GM18505 (cell line): ENCODE measurements around the gene CAPN12.
"Not testable (repeated sequence)": the region's sequence is repeated elsewhere in the genome, so short reads cannot be mapped to it uniquely, and the experiment has no call there.

Source experiments
- ATAC-seq: cut with Tn5 transposase; IDR thresholded peaks from one replicate; pipeline ENCODE4 v1.9.1; 2021; ENCODE audit not compliant: unreplicated experiment
- POLR2A ChIP-seq: IDR thresholded peaks from 4 replicates; pipeline ENCODE4 v1.6.1; 2011; ENCODE audit warnings: borderline replicate concordance; ENCODE audit not compliant: insufficient read depth, insufficient read length; ENCODE audit errors: extremely low read depth

Gene CAPN12, protein sequence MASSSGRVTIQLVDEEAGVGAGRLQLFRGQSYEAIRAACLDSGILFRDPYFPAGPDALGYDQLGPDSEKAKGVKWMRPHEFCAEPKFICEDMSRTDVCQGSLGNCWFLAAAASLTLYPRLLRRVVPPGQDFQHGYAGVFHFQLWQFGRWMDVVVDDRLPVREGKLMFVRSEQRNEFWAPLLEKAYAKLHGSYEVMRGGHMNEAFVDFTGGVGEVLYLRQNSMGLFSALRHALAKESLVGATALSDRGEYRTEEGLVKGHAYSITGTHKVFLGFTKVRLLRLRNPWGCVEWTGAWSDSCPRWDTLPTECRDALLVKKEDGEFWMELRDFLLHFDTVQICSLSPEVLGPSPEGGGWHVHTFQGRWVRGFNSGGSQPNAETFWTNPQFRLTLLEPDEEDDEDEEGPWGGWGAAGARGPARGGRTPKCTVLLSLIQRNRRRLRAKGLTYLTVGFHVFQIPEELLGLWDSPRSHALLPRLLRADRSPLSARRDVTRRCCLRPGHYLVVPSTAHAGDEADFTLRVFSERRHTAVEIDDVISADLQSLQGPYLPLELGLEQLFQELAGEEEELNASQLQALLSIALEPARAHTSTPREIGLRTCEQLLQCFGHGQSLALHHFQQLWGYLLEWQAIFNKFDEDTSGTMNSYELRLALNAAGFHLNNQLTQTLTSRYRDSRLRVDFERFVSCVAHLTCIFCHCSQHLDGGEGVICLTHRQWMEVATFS

DNA sequence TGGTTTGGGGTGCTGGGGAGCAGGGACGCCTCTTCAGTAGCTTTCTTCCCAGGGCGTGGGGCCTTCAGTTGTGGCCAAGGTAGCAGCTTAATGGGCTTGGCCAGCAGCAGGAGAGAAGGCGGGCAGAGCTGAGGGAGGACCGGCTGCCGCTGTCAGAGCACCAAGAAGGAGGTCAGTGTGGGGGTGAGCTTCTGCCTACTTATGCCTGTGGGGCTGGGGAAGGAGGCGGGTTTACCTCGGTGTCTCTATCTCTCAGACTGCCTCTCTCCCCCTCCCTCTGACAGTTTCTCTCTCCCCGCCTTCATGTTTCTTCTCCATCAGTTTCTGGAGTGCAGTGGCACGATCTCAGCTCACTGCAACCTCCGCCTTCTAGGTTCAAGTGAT is at the start of gene CAPN12:
CAPN12 (minus strand) TSS at position 177 of the 384 bp plus-strand sequence. CDS start 309 bp downstream, outside the sequence.
- no peak for ATAC-seq
- TF ChIP-seq POLR2A, result no peak

GRCh38 chr19:38793671-38794070 is 49.4 kb upstream of the CAPN12 start:
- no peak for TF ChIP-seq POLR2A

DNA sequence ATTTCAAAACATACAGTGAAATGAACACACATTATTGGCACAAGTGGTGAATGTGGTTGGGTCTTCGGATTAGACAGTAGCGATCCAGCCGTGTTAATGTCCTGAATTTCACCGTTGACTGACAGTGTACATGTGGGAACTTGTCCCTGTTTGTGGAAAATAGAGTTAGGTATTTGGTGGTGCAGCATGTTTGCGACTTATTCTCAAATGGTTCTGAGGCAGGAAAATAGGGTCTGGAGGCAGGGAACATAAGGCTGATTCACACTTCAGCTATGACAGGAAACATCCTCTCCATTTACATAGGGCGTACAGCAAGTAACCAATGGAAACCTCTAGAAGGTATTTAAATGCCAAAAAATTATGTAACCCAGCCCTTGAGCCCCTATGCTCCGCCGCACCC is 48.9 kb upstream of the CAPN12 start:
- ATAC-seq, result no peak
- TF ChIP-seq POLR2A, result no peak

More at GRCh38 chr19:38793671-38794070, 49.4 kb upstream of the CAPN12 start:
- no peak for ATAC-seq

- TF ChIP-seq POLR2A, result peak; percentile 37
- ATAC-seq, result no peak
Measured at GRCh38 chr19:38792250-38793111, 48.2 kb upstream of the CAPN12 start.

- ATAC-seq, result not testable (repeated sequence)
Measured at GRCh38 chr19:38791451-38792064, 47.3 kb upstream of the CAPN12 start.

DNA sequence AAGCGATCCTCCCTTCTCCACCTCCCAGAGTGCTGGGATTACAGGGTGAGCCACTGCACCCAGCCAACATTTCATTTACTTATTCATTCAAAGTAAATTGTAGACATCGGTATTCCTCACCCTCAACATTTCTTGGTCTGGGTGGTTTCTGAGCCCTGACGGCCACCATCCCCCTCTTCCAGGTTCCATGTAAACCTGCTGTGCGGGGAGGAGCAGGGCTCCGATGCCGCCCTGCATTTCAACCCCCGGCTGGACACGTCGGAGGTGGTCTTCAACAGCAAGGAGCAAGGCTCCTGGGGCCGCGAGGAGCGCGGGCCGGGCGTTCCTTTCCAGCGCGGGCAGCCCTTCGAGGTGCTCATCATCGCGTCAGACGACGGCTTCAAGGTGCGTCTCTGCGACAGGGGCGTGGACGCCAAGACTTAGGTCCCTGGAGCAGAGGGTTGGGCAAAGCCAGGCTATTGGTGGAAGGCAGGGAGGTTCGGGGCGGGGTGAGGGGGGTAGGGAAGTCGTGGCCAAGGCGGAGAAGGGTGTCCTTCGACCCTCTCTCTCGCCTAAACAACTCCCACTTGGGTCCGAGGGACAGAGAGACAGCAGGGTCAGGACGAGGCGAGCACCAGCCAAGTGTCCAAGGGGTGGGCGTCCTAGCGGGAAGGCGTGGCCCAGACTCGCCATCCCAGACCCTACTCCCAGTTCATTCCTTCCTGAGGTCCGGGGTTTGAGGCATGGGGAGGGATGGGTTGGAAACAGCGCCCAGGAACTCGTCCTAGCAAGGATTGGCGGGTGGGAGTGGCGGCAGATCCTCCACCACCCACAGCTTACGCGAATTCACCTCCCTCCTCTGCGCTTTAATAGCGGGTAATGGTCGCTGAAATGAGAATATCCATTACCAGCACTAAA is 46.5 kb upstream of the CAPN12 start:
- ATAC-seq, result not testable (repeated sequence)

- no peak for ATAC-seq
- TF ChIP-seq POLR2A, result no peak
Measured at GRCh38 chr19:38788478-38789243, 44.4 kb upstream of the CAPN12 start, which contains the start of gene LGALS7B. Gene LGALS7B, plus strand, starts transcription at chr19:38789200. Its CDS starts 27 bp downstream, at chr19:38789227.

DNA sequence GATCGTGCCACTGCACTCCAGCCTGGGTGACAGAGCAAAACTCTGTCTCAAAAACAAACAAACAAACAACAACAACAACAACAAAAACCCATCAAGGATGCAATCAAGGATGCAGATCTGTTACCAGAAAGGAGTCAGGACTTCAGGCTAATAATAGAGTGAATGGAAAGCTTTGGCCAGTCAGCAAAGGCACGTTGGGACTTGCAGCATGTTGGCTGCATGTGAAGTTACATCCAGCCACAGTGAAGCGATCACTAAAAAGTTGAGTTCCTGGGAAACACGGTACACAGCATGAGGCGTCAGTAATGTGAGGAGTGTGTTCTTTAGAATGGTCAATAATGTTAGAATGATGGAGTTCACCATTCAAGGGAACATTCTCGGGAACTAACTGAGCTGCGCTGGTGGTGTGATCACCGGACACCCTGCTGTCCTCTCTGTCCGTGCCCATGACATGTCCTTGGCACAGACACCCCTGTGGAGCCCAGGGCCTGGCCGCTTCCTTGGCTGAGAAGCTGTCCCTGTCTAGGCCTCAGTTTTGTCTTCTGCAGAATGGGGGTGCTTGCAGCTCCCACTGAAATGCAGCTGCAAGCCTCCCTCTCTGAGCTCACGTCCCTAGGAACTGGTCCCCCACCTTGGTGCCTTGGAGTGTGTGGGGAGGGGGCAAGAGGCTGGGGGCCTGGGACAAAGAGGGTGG is 42.4 kb upstream of the CAPN12 start:
- no peak for ATAC-seq
- no peak for TF ChIP-seq POLR2A

- ATAC-seq, result not testable (repeated sequence)
Measured at GRCh38 chr19:38786061-38786460, 41.8 kb upstream of the CAPN12 start.

GRCh38 chr19:38785187-38785699 is 41.0 kb upstream of the CAPN12 start:
- TF ChIP-seq POLR2A, result no peak
- ATAC-seq, result no peak

GRCh38 chr19:38784224-38784623 is 40.0 kb upstream of the CAPN12 start:
- TF ChIP-seq POLR2A, result no peak
- ATAC-seq, result no peak

- ATAC-seq, result not testable (repeated sequence)
Measured at GRCh38 chr19:38782212-38782611, 37.9 kb upstream of the CAPN12 start.
